ENCODE data around the gene CRACDL. TPM values are rescaled to one million over a fixed set of nuclear protein-coding genes. Genes with fewer than 3 reads are reported as not detected.

Gene CRACDL
- total and polyA plus RNA-seq, 2 of the 13 experiments (the other 11 are each of a cell fraction or from before 2014, with no cell fraction given): 0.15 to 0.26 TPM

GRCh38 chr2:98868548-98869271, 67.3 kb downstream of the CRACDL start (continued):
- TF ChIP-seq SAP130 (CRISPR knock-in tag; IDR thresholded peaks at IDR 0.05; ENCODE audit: low read depth): peak; percentile 16; the same call in 1 of the 2 replicates
- peak; percentile 51; the same call in 1 of the 2 replicates for TF ChIP-seq ZNF263 (CRISPR knock-in tag; IDR thresholded peaks at IDR 0.05)
- TF ChIP-seq ZNF652 (CRISPR knock-in tag; IDR thresholded peaks at IDR 0.05; ENCODE audit: borderline replicate concordance, low read depth): no peak
- TF ChIP-seq RFX5 (IDR thresholded peaks at IDR 0.05; ENCODE audit: low read depth, low read length): no peak

- Histone ChIP-seq H3K36me3 (replicated peaks in 1 of 2; ENCODE audit: control insufficient read depth in 1 of 2, insufficient read depth in 2 of 2, low read length in 2 of 2) (no peaks in the 10 kb centered on the region), H3K9me3 (ENCODE audit: low read length) (no peaks in the 10 kb centered on the region), H2AFZ (ENCODE audit: low read length) (no peak overlapping the region), H3K79me2 (ENCODE audit: insufficient read depth, low read length) (no peaks in the 10 kb centered on the region), H4K20me1 (ENCODE audit: insufficient read depth, low read length) (no peaks in the 10 kb centered on the region), H3K4me1 (ENCODE audit: insufficient read depth, low read length) (peaks cover 27% of the 10 kb centered on the region), H3K27me3 (ENCODE audit: control insufficient read depth in 1 of 2, insufficient read depth in 2 of 2, low read length in 2 of 2) (peaks cover 1 to 15% of the 10 kb centered on the region in 2 experiments; a peak in 2 of 5 replicates), H3K9ac (ENCODE audit: insufficient read depth, low read depth, low read length) (no peak overlapping the region), H3K4me3 (replicated peaks in 1 of 3; ENCODE audit: insufficient read depth in 1 of 3, low read depth in 2 of 3, low read length in 3 of 3) (peak overlapping the region in 1 of 3 experiments; percentile 51; a peak in 1 of 6 replicates), H3K4me2 (ENCODE audit: low read depth, low read length) (peak overlapping the region; percentile 69), H3K27ac (ENCODE audit: extremely low read length, insufficient read depth, low read length) (no peak overlapping the region)
- in situ Hi-C loops (cut with HindIII; ENCODE audit: extremely low pct_ligation_motif_present, low pct_unique_long_range_greater_than_20kb) (no loop called here), intact Hi-C loops (cut with micrococcal nuclease; ENCODE audit: unreplicated experiment) (no loop called here)
- CTCF ChIA-PET (ENCODE audit: low intra/inter-chr PET ratio, low total read pairs): no interaction called here
- peak; percentile 26 for FAIRE-seq
- POLR2A ChIA-PET: no interaction called here
- 25% methylated on average over 7 of the region's 7 CpGs for WGBS (ENCODE audit: low lambda C conversion rate)
- BruUV-seq (replicated peaks): no TSS peak
- DNase-seq (ENCODE audit: low spot score): no peak
- ATAC-seq: no peak
- TF ChIP-seq FOXM1 (CRISPR knock-in tag; IDR thresholded peaks at IDR 0.05) (no peak), ZNF280B (CRISPR knock-in tag; IDR thresholded peaks at IDR 0.05; ENCODE audit: borderline replicate concordance) (no peak), U2AF2 (IDR thresholded peaks at IDR 0.05; ENCODE audit: low read depth, low read length) (no peak), ZNF720 (CRISPR knock-in tag; IDR thresholded peaks at IDR 0.05) (no peak), FOXO4 (CRISPR knock-in tag; conservative IDR thresholded peaks at IDR 0.05) (no peak), FLYWCH1 (CRISPR knock-in tag; IDR thresholded peaks at IDR 0.05) (no peak), ZBED4 (CRISPR knock-in tag; IDR thresholded peaks at IDR 0.05; ENCODE audit: borderline replicate concordance) (no peak), PHF5A (CRISPR knock-in tag; IDR thresholded peaks at IDR 0.05; ENCODE audit: low read depth, unreplicated experiment) (no peak), ZNF124 (CRISPR knock-in tag; IDR thresholded peaks at IDR 0.05) (no peak), FOXJ3 (CRISPR knock-in tag; IDR thresholded peaks at IDR 0.05; ENCODE audit: borderline replicate concordance) (no peak)
Measured at GRCh38 chr2:98867539-98868309, 68.3 kb downstream of the CRACDL start.
